Superior temporal gyrus (tissue), 1 donor: ENCODE results near the gene LENG9.

ENCODE experiments used
- DNase-seq: peaks from one replicate; pipeline ENCODE4 v3.0.0-alpha.2; 2016; ENCODE audit errors: extremely low spot score

Gene LENG9

DNA sequence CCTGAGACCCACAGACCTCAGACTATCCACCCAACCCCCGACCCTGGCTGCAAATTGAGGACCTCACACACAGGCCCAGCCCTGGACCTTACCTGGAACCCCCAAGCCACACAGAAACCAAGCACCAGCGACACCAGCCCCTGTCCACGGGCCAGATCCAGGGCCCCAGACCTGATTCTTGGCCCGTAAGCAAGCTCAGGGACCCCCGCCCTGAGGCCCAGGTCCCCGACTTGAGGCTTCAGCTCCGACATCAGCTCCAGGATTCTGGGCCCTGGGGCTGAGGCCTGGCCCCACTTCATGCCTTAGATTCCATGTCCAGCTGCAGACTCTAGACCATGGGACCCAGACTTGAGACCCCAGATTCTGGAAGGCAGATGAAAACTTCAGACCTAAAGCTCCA lies 42.1 kb downstream of the LENG9 start:
- no peak for DNase-seq

DNA sequence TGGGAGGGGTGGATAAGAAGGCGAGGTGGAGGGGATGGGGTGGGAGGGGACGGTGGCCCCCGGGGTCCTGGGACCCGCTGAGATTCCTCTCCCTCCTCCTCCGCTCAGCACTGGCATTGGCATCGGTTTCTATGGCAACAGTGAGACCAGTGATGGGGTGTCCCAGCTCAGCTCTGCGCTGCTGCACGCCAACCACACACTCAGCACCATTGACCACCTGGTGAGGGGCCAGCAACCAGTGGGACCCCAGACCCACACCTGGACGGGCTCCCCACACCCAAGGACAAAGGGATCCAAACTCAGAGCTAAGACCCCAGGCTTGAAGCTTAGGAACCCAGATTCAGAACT lies 42.4 kb downstream of the LENG9 start:
- DNase-seq = peak; percentile 87

DNA sequence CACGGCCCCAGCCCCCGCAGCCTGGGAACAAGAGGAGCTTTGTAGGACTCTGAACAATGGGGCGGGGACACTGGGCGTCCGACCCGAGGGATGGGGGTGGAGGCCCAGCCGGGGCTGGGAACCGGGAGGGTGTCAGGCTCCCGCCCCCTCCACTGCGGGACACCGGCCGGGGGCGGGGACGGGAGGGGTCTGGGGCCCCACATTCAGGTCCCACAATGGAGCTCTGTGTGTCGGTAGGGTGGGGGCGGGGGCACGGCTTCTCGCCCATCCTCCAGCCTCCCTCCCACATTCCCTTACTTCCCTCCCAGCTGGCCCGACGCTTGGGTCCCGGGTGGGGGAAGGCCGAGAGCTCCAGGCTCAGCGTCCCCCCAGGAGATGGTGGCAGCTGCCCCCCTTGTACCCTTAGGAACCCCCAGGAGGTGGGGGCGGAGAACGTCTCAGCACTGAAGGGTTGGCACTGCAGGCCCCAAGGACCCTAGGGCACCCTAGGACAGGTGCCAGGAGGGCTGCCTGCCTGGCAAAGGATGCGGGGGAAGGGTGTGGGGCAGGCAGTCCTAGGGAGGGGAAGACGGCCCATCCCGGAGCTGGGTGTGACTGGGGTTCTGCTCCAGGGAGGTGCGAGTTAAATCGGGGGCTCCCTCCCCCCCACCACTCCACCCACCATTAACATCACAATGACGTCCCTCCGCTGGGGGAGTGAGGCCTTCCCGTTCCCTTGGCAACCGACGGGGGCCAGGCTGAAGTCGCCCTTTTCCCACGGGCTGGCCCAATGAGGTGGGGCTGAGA lies 43.0 kb downstream of the LENG9 start:
- DNase-seq = peak; percentile 96

DNA sequence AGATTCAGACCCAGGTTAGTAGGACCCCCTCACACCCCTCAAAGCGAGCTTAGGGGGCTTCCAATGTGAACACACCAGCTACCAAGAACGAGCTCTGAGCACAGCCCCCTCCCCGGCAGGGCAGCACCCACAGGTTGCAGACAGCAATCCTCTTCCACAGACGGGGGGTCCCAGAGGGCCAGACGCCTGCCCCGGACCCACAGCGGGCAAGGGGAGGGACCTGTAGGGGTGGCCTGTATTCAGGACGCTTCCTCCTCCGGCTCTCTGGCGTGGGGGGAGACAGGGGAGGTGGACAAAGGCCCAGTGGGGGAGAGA lies 43.6 kb downstream of the LENG9 start:
- no peak for DNase-seq

DNA sequence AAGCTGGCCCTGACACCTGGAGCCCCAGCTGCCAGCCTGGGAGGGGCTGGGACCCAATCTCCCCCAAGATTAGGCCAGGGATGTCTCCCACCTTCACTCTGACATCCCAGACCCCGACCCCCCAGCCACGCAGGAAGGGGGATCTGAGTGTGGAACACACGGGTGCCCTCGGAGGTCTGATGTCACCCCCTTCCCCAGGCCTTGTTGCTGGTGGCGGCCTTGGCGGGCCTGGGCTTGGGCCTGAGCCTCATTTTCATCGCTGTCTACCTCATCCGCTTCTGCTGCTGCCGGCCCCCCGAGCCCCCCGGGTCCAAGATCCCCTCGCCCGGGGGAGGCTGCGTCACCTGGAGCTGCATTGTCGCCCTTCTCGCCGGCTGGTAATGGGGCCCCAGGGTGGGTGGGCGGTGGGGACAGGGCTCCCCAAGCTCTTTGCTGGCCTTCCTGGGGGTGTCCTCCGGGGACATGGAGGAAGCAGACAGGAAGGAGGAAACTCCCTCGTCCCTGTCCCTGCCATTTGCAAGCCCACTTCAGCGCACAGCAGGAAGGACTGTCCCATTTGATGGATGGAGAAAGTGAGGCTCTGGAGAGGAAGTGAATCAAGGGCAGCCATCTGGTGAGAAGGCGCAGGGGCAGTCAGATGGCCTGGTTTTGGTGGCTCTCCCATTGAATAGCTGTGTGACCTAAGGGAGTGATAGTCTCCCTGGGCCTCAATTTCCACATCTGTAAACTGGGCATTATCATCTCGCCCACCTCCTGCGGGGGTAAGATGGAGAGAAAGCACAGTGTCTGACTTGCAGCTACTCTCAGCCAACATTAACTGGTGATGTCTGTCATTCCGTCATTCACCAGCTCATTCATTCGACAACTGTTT lies 44.4 kb downstream of the LENG9 start:
- no peak for DNase-seq

DNA sequence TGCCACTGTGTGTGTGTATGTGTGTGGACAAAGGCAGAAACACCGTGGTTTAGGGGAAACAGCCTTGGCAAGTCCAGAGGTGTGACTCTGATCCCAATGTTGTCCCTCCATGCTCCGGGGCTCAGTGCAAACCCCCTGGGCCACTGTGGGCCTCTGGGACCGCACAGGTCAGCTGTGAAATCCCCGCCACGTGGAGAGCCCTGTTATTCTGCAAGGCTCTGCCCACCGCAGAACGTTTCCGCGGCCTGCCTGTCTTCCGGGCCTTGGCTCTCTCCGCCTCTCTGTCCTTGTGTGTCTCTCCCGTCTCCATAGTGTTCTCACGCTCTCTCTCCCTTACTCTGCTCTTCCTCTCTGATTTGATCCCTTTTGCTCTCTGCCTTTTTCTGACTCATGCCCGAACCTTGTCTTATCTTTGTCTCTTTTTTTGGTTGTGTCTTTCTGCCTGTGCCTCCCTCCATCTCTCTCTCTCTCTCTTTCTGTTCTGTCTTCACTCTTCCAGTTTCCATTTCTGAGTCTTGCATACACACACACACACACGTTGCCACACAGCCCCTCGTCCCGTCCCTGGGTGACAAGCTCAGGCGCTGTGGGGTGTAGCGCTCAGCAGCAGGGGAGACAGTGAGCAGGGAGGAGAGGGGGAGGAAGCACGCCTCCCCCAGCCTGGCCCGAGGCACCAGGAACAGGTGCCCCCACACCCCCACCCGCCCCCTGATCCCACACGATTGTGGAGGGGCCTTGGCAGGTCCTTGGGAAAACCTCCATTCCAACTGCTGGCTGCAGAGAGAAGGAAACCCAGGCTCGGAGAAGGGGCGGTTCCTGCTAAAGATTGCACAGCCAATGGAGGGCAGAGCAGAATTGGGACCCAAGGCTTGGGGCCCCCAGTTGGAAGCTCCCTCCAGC lies 45.3 kb downstream of the LENG9 start:
- DNase-seq = peak; percentile 75

DNA sequence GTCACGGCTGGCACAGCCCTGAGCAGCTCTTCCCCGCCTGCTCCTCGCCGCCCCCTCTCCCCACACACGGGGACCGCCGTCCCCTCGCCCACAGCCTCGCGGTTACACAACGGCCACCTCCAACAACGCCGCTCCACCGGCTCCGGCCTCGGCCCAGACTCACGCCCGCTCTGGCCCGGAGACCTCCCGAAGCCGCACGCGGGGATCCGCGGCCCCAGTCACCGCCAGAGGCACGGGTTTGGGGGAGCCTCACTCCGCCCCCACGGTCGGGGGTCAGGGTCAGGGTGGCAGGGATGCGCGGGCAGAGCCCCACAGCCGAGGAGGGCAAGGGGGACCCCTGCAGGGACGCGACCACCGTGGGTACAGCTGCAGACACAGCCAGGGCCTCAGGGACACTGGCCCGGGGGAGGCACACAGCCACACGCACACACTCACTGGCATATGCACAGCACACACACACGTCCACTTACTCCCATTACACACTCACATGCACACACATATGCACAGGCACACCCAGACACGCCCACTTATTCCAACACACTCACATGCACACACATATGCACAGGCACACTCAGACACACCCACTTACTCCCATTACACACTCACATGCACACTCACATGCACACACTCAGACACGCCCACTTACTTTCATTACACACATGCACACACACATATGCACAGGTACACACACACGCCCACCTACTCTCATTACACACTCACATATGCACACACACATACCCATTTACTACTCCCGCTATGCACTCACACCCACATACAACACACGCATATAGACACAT lies 46.7 kb downstream of the LENG9 start:
- no peak for DNase-seq

DNA sequence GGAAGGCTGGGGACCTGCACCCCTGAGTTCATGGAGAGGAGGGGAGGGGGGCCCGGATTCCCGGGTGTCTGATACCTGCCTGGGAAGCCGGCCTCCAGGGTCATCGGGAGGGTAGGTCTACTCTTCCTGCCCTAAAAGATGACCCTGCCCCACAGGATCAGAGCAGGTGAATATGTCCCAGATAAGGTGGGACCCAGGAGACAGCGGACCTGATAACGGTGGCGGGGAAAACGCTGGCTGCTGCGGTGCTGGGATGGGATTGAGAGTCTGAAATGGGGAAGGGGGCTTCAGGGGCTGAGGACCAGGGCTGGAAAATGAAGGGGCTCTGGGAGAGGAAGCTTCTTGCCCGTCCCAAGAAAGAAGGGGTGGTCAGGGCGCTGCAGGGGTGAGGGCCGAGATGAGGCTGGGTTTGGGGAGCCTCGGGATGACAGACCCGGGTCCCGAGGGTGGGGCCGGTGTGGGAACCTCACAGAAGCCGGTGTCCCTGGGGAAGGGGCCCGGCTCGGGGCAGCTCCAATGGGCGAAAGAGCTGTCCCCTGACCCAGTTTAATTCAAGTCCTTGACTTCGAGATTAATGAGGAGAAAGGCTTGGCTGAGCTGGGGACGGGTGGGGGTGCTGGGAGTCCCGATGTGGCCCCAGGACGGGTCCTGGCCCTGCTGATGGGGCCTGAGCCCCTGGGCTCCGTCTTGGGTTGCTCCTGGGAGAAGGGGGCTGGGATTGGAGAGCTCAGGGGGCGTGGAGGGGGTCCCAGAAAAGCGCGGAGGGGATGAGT lies 47.5 kb downstream of the LENG9 start:
- DNase-seq = no peak

DNA sequence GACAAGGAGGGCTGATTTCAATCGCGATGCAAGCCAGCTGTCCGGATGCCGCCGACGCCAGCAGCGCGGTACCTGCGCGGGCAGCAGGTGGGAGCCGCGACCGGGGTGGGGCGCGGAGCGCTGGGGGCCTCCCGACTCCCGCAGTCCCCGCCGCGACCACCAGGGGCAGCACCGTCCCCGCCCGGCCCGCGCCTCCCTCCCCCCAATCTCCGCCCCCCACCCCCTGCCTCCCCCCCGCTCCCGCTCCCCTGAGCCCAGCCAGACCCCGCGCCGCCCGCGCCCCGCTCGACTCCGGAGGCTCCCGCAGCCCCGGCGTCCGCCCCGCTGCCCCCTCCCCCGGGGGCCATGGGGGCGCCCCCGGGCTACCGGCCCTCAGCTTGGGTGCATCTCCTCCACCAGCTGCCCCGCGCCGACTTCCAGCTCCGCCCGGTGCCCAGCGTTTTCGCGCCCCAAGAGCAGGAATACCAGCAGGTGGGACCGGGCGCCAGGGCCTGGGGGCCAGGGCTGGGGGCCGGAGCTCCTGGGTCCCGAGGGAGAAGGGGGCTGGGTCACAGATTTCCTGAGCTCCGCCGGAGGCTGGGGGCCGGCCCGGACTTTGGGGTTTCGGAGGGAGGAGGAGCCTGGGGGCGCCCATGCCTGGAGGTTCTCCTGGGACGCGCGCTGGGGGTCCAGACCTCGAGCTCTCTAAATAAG lies 48.2 kb downstream of the LENG9 start, which contains the start of gene TTYH1:
TSS of gene TTYH1 (plus strand) at position 257 of the 693 bp plus-strand sequence. CDS start at position 346, 89 bp downstream.
- no peak for DNase-seq

DNA sequence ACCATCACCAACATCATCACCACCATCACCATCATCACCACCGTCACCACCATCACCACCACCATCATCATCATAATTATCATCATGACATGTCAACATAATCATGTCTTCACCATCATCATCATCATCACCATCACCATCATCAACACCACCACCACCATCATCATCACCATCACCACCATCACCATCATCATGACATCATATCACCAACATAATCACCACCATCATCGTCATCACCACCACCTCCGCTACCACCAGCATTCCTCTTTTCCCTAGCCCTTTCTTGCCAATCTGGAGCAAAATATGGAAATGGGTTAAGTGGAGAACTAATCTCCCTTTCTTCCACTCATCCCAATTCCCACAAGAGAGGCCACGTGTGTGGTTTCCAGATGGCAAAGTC lies 49.4 kb downstream of the LENG9 start:
- no peak for DNase-seq

DNA sequence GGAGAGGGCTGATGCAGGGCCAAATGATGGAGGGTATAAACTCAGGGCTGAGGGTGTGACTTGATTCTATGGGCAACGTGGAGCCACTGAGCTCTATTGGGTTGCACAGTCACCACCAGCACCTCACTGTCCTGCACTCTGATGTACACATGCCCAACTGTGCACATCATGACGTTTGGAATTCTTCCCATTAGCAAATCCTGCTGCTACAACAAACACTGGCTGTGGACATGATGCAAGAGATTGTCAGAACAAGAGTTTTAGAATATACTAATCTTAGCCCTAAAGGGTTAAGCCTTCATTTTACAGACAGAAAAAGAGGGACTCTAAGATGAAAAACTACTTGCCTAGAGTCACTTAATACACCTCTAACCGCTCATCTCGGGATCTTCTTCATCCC lies 50.7 kb downstream of the LENG9 start:
- DNase-seq = no peak
